ENCODE data around the gene ART4. TPM values are rescaled to one million over a fixed set of nuclear protein-coding genes. Genes with fewer than 3 reads are reported as not detected.

ART4 gene
- total RNA-seq, 2 experiments from 2014 or later = not detected

DNA sequence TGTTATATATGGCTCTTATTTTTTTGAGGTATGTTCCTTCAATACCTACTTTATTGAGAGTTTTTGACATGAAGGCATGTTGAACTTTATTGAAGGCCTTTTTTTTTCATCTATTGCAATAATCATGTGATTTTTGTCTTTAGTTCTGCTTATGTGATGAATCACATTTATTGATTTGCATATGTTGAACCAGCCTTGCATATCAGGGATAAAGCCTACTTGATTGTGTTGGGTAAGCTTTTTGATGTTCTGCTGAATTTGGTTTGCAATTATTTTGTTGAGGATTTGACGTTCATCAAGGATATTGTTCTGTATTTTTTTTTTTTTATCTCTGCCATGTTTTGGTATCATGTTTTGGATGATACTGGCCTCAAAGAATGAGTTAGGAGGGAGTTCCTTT is 15.2 kb upstream of the ART4 start:
- no peak for ATAC-seq (ENCODE audit: poor library complexity)
- TF ChIP-seq, protein P1, sequence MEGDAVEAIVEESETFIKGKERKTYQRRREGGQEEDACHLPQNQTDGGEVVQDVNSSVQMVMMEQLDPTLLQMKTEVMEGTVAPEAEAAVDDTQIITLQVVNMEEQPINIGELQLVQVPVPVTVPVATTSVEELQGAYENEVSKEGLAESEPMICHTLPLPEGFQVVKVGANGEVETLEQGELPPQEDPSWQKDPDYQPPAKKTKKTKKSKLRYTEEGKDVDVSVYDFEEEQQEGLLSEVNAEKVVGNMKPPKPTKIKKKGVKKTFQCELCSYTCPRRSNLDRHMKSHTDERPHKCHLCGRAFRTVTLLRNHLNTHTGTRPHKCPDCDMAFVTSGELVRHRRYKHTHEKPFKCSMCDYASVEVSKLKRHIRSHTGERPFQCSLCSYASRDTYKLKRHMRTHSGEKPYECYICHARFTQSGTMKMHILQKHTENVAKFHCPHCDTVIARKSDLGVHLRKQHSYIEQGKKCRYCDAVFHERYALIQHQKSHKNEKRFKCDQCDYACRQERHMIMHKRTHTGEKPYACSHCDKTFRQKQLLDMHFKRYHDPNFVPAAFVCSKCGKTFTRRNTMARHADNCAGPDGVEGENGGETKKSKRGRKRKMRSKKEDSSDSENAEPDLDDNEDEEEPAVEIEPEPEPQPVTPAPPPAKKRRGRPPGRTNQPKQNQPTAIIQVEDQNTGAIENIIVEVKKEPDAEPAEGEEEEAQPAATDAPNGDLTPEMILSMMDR (IDR thresholded peaks at IDR 0.05) = no peak
- Histone ChIP-seq H3K27me3 (ENCODE audit: control insufficient read depth in 1 of 2, insufficient read depth in 2 of 2, low read length in 2 of 2) (no peaks in the 10 kb centered on the region), H3K4me1 (ENCODE audit: insufficient read depth, low read length) (no peaks in the 10 kb centered on the region), H3K9me3 (ENCODE audit: control insufficient read depth in 1 of 2, insufficient read depth in 1 of 2, low read length in 2 of 2) (peaks cover 8% of the 10 kb centered on the region in 2 experiments), H3K4me3 (ENCODE audit: low read length) (no peak overlapping the region), H3K27ac (ENCODE audit: low read depth in 1 of 2, low read length in 2 of 2) (no peak overlapping the region), H3K36me3 (ENCODE audit: insufficient read depth, low read length) (no peaks in the 10 kb centered on the region)
- Mint-ChIP-seq H3K4me3 (no peak overlapping the region), H3K36me3 (ENCODE audit: low read depth) (peaks cover 17% of the 10 kb centered on the region), H3K27ac (no peak overlapping the region), H3K9me3 (peaks cover 11% of the 10 kb centered on the region), H3K4me1 (ENCODE audit: low read depth) (no peaks in the 10 kb centered on the region), H3K27me3 (no peaks in the 10 kb centered on the region)
- no peak for DNase-seq
- POLR2A ChIA-PET = interaction anchor here (1.3 kb wide), 1 partner anchor 11 kb away, joined by 3 read pairs; no protein-coding TSS in a partner anchor
- CTCF ChIA-PET = no interaction called here
- intact Hi-C loops (cut with DNase I, micrococcal nuclease) = no loop called here

GRCh38 chr12:14854586-14855183 is 11.4 kb upstream of the ART4 start:
- no peaks in the 10 kb centered on the region for H3K36me3 ChIP-seq (ENCODE audit: insufficient read depth, low read length)
- intact Hi-C loops (cut with DNase I, micrococcal nuclease) = no loop called here

GRCh38 chr12:14853961-14854360 is 10.6 kb upstream of the ART4 start:
- ChIA-PET CTCF (no interaction called here), POLR2A (no interaction called here)
- intact Hi-C loops (cut with DNase I, micrococcal nuclease) = no loop called here
- no peak overlapping the region for H3K27ac ChIP-seq (ENCODE audit: low read depth in 1 of 2, low read length in 2 of 2)
- no peaks in the 10 kb centered on the region for H3K27me3 Mint-ChIP-seq
- H3K36me3 ChIP-seq (ENCODE audit: insufficient read depth, low read length) = no peaks in the 10 kb centered on the region
- no peak overlapping the region for H3K4me3 ChIP-seq (ENCODE audit: low read length)
- TF ChIP-seq, protein P1 (IDR thresholded peaks at IDR 0.05) = no peak
- H3K36me3 Mint-ChIP-seq (ENCODE audit: low read depth) = no peaks in the 10 kb centered on the region
- no peaks in the 10 kb centered on the region for H3K9me3 ChIP-seq (ENCODE audit: control insufficient read depth in 1 of 2, insufficient read depth in 1 of 2, low read length in 2 of 2)
- no peak overlapping the region for H3K27ac Mint-ChIP-seq
- no peak for ATAC-seq (ENCODE audit: poor library complexity)
- no peaks in the 10 kb centered on the region for H3K27me3 ChIP-seq (ENCODE audit: control insufficient read depth in 1 of 2, insufficient read depth in 2 of 2, low read length in 2 of 2)
- H3K4me1 Mint-ChIP-seq (ENCODE audit: low read depth) = no peaks in the 10 kb centered on the region
- H3K4me3 Mint-ChIP-seq = no peak overlapping the region
- no peaks in the 10 kb centered on the region for H3K4me1 ChIP-seq (ENCODE audit: insufficient read depth, low read length)
- no peak for DNase-seq
- no peaks in the 10 kb centered on the region for H3K9me3 Mint-ChIP-seq

More at GRCh38 chr12:14854586-14855183, 11.4 kb upstream of the ART4 start:
- Histone ChIP-seq H3K9me3 (ENCODE audit: control insufficient read depth in 1 of 2, insufficient read depth in 1 of 2, low read length in 2 of 2) (no peaks in the 10 kb centered on the region), H3K4me1 (ENCODE audit: insufficient read depth, low read length) (no peaks in the 10 kb centered on the region), H3K27me3 (ENCODE audit: control insufficient read depth in 1 of 2, insufficient read depth in 2 of 2, low read length in 2 of 2) (no peaks in the 10 kb centered on the region), H3K27ac (ENCODE audit: low read depth in 1 of 2, low read length in 2 of 2) (no peak overlapping the region), H3K4me3 (ENCODE audit: low read length) (no peak overlapping the region)
- Mint-ChIP-seq H3K4me3 (no peak overlapping the region), H3K27me3 (no peaks in the 10 kb centered on the region), H3K36me3 (ENCODE audit: low read depth) (peaks cover 6% of the 10 kb centered on the region), H3K27ac (no peak overlapping the region), H3K9me3 (peaks cover 2% of the 10 kb centered on the region), H3K4me1 (ENCODE audit: low read depth) (no peaks in the 10 kb centered on the region)
- DNase-seq (no peak), ATAC-seq (ENCODE audit: poor library complexity) (no peak)
- CTCF ChIA-PET = no interaction called here
- POLR2A ChIA-PET = no interaction called here
- TF ChIP-seq, protein P1 (IDR thresholded peaks at IDR 0.05) = no peak
